HEK293T (cell line): ENCODE data around the gene MYLK.

Source experiments
- ARNT ChIP-seq: fragments of 450-650 bp; IDR thresholded peaks from 2 replicates; pipeline ENCODE4 v1.6.1; 2017; ENCODE audit warnings: mild to moderate bottlenecking
- BHLHE40 ChIP-seq: fragments of 450-650 bp; IDR thresholded peaks from 2 replicates; pipeline ENCODE4 v1.6.1; 2016; ENCODE audit warnings: mild to moderate bottlenecking, moderate library complexity, borderline replicate concordance
- CTBP1 ChIP-seq: fragments of 450-650 bp; IDR thresholded peaks from 2 replicates; pipeline ENCODE4 v1.6.1; 2016; ENCODE audit warnings: borderline replicate concordance
- ELF4 ChIP-seq: fragments of 450-650 bp; IDR thresholded peaks from 2 replicates; pipeline ENCODE4 v1.6.1; 2017; ENCODE audit warnings: antibody characterized with exemption
- FOXA1 ChIP-seq: fragments of 450-650 bp; IDR thresholded peaks from 2 replicates; pipeline ENCODE4 v1.6.1; 2016; ENCODE audit warnings: mild to moderate bottlenecking
- FOXK2 ChIP-seq: fragments of 450-650 bp; IDR thresholded peaks from 2 replicates; pipeline ENCODE4 v1.6.1; 2016; ENCODE audit warnings: mild to moderate bottlenecking
- FOXM1 ChIP-seq: fragments of 450-650 bp; IDR thresholded peaks from 2 replicates; pipeline ENCODE4 v1.6.1; 2017; ENCODE audit warnings: mild to moderate bottlenecking, borderline replicate concordance
- HDGF ChIP-seq: fragments of 450-650 bp; IDR thresholded peaks from 2 replicates; pipeline ENCODE4 v1.6.1; 2017; ENCODE audit warnings: antibody characterized with exemption, borderline replicate concordance
- NFRKB ChIP-seq: fragments of 450-650 bp; IDR thresholded peaks from 2 replicates; pipeline ENCODE4 v1.6.1; 2016; ENCODE audit warnings: mild to moderate bottlenecking, moderate library complexity
- SP1 ChIP-seq: fragments of 450-650 bp; IDR thresholded peaks from 2 replicates; pipeline ENCODE4 v1.6.1; 2017
- SUZ12 ChIP-seq: fragments of 450-650 bp; IDR thresholded peaks from 2 replicates; pipeline ENCODE4 v1.6.1; 2016; ENCODE audit warnings: mild to moderate bottlenecking
- TARDBP ChIP-seq: fragments of 450-650 bp; IDR thresholded peaks from 2 replicates; pipeline ENCODE4 v1.6.1; 2016

GRCh38 chr3:123656691-123657090, 227.4 kb downstream of the MYLK start:
- TF ChIP-seq FOXM1 (no peak), FOXK2 (no peak), NFRKB (no peak), ELF4 (no peak), SUZ12 (no peak), SP1 (no peak), TARDBP (no peak), HDGF (no peak), CTBP1 (no peak), FOXA1 (no peak), ARNT (no peak), BHLHE40 (no peak)
